Measurements from ENCODE around the gene ZRANB2.

The ZRANB2 gene

GRCh38 chr1:71054281-71054731 lies 26.5 kb downstream of the ZRANB2 start:
- Histone ChIP-seq H3K9me3 (ENCODE audit: control insufficient read depth, insufficient read depth, low read depth, low read length) (no peaks in the 10 kb centered on the region), H3K4me3 (ENCODE audit: low read depth, low read length) (no peak overlapping the region), H3K27ac (ENCODE audit: extremely low read depth, low read depth, low read length) (no peak overlapping the region), H3K4me1 (ENCODE audit: control insufficient read depth, insufficient read depth, low read length) (no peaks in the 10 kb centered on the region), H3K36me3 (ENCODE audit: control insufficient read depth in 2 of 2, insufficient read depth in 1 of 2, low read length in 2 of 2) (peaks cover 0 to 32% of the 10 kb centered on the region in 2 experiments; a peak in 2 of 3 replicates)
- ChIA-PET CTCF (no interaction called here), POLR2A (no interaction called here)
- TF ChIP-seq ZSCAN4 (tag by site-specific recombination; IDR thresholded peaks at IDR 0.05) (no peak), ZNF335 (tag by site-specific recombination; conservative IDR thresholded peaks at IDR 0.05) (no peak), ZFP41 (tag by site-specific recombination; IDR thresholded peaks at IDR 0.05; ENCODE audit: borderline replicate concordance) (no peak), ZNF529 (tag by site-specific recombination; IDR thresholded peaks at IDR 0.05; ENCODE audit: insufficient replicate concordance) (no peak), ZNF791 (tag by site-specific recombination; IDR thresholded peaks at IDR 0.05) (no peak), ZNF350 (tag by site-specific recombination; IDR thresholded peaks at IDR 0.05) (no peak), ZNF2 (tag by site-specific recombination; IDR thresholded peaks at IDR 0.05) (no peak)

- CTCF ChIA-PET = no interaction called here
- TF ChIP-seq ZNF311 (tag by site-specific recombination; IDR thresholded peaks at IDR 0.05; ENCODE audit: borderline replicate concordance) (no peak), ZNF341 (tag by site-specific recombination; IDR thresholded peaks at IDR 0.05; ENCODE audit: low read depth) (no peak), ZNF514 (tag by site-specific recombination; IDR thresholded peaks at IDR 0.05) (no peak), SCRT2 (tag by site-specific recombination; IDR thresholded peaks at IDR 0.05) (no peak), ZNF302 (tag by site-specific recombination; IDR thresholded peaks at IDR 0.05; ENCODE audit: low read depth) (no peak), YY2 (tag by site-specific recombination; IDR thresholded peaks at IDR 0.05) (no peak), PATZ1 (tag by site-specific recombination; IDR thresholded peaks at IDR 0.05) (no peak), ZNF623 (tag by site-specific recombination; IDR thresholded peaks at IDR 0.05) (no peak), ZNF239 (tag by site-specific recombination; IDR thresholded peaks at IDR 0.05) (no peak), FEZF1 (tag by site-specific recombination; IDR thresholded peaks at IDR 0.05) (no peak), ZNF664 (tag by site-specific recombination; IDR thresholded peaks at IDR 0.05) (no peak), ZNF610 (tag by site-specific recombination; IDR thresholded peaks at IDR 0.05; ENCODE audit: borderline replicate concordance) (no peak), ZNF707 (tag by site-specific recombination; IDR thresholded peaks at IDR 0.05) (no peak), ZNF580 (tag by site-specific recombination; IDR thresholded peaks at IDR 0.05) (no peak), ZNF155 (tag by site-specific recombination; IDR thresholded peaks at IDR 0.05) (no peak), ELK4 (IDR thresholded peaks at IDR 0.05; ENCODE audit: borderline replicate concordance, low read depth, low read length) (no peak), ZNF791 (tag by site-specific recombination; IDR thresholded peaks at IDR 0.05) (no peak), ZNF18 (tag by site-specific recombination; IDR thresholded peaks at IDR 0.05) (no peak), ZNF792 (tag by site-specific recombination; IDR thresholded peaks at IDR 0.05) (no peak)
- TF ChIP-seq, protein P1, sequence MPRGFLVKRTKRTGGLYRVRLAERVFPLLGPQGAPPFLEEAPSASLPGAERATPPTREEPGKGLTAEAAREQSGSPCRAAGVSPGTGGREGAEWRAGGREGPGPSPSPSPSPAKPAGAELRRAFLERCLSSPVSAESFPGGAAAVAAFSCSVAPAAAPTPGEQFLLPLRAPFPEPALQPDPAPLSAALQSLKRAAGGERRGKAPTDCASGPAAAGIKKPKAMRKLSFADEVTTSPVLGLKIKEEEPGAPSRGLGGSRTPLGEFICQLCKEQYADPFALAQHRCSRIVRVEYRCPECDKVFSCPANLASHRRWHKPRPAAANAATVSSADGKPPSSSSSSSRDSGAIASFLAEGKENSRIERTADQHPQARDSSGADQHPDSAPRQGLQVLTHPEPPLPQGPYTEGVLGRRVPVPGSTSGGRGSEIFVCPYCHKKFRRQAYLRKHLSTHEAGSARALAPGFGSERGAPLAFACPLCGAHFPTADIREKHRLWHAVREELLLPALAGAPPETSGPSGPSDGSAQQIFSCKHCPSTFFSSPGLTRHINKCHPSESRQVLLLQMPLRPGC (tag by site-specific recombination; IDR thresholded peaks at IDR 0.05) = no peak
- no peak overlapping the region for H3K4me3 ChIP-seq (ENCODE audit: low read depth, low read length)
- POLR2A ChIA-PET = no interaction called here
- no peaks in the 10 kb centered on the region for H3K9me3 ChIP-seq (ENCODE audit: control insufficient read depth, insufficient read depth, low read depth, low read length)
- H3K4me1 ChIP-seq (ENCODE audit: control insufficient read depth, insufficient read depth, low read length) = no peaks in the 10 kb centered on the region
- peaks cover 0 to 27% of the 10 kb centered on the region in 2 experiments; a peak in 1 of 3 replicates for H3K36me3 ChIP-seq (ENCODE audit: control insufficient read depth in 2 of 2, insufficient read depth in 1 of 2, low read length in 2 of 2)
- H3K27ac ChIP-seq (ENCODE audit: extremely low read depth, low read depth, low read length) = no peak overlapping the region
Measured at GRCh38 chr1:71053758-71054157, 27.1 kb downstream of the ZRANB2 start.
